Right atrium auricular region (tissue), 2 donors: Measurements from ENCODE around the gene PTPN22. TPM values are rescaled to one million over a fixed set of nuclear protein-coding genes. Genes with fewer than 3 reads are reported as not detected.

ENCODE experiments used
- DNase-seq: peaks from one replicate; pipeline ENCODE4 v3.0.0-alpha.2; 2019; ENCODE audit warnings: low spot score
- H3K27ac ChIP-seq, 2 donors: fragments of 200-600 bp; sonication (generic); 1 replicate in 1 of 2; 2 replicates in 1 of 2; pipeline ENCODE4 v1.5.1; 2016 to 2019
- H3K27me3 ChIP-seq, 2 donors: fragments of 200-600 bp; sonication (generic); one replicate each; pipeline versions ENCODE4 v1.5.1 to v1.6.0; 2017 to 2019
- H3K36me3 ChIP-seq: fragments of 200-600 bp; sonication (generic); one replicate; pipeline ENCODE4 v1.5.1; 2016
- H3K4me1 ChIP-seq, 2 donors: fragments of 200-600 bp; sonication (generic); one replicate each; pipeline versions ENCODE4 v1.5.1 to v1.6.0; 2017 to 2019
- H3K4me3 ChIP-seq, 2 donors: fragments of 200-600 bp; sonication (generic); 1 replicate in 1 of 2; 2 replicates in 1 of 2; pipeline ENCODE4 v1.5.1; 2017 to 2019; ENCODE audit warnings: mild to moderate bottlenecking in 1 of 2, moderate library complexity in 1 of 2
- H3K9me3 ChIP-seq, 2 donors: fragments of 200-600 bp; sonication (generic); one replicate each; pipeline ENCODE4 v1.5.1; 2019
- CTCF ChIP-seq, 2 donors: fragments of 200-600 bp; sonication (generic); IDR thresholded peaks; one replicate each; pipeline ENCODE4 v1.5.1; 2019; ENCODE audit warnings: antibody characterized with exemption in 2 of 2
- total RNA-seq, 2 donors: library from RNA; depleted of rRNA; stranded (reverse); fragments of >200 nt; gene quantifications; one replicate each; pipeline ENCODE4 v1.1.0, GENCODE V29; 2016

Gene PTPN22
- total RNA-seq, 2 donors from 2014 or later: 0.33 to 2.0 TPM

- no peak overlapping the region for H3K27ac ChIP-seq
- no peak for TF ChIP-seq CTCF (IDR thresholded peaks at IDR 0.05)
These were observed 62.9 kb downstream of the PTPN22 start for GRCh38 chr1:113808450-113809195.

GRCh38 chr1:113805639-113806038 lies 65.9 kb downstream of the PTPN22 start:
- Histone ChIP-seq H3K27ac (peak overlapping the region in 1 of 2 donors; percentile 36), H3K9me3 (no peaks in the 10 kb centered on the region), H3K4me3 (no peak overlapping the region), H3K4me1 (peaks cover 0 to 32% of the 10 kb centered on the region in 2 donors), H3K27me3 (no peaks in the 10 kb centered on the region), H3K36me3 (no peaks in the 10 kb centered on the region)
- DNase-seq: no peak
- no peak for TF ChIP-seq CTCF (IDR thresholded peaks at IDR 0.05)

More at GRCh38 chr1:113808450-113809195, 62.9 kb downstream of the PTPN22 start:
- Histone ChIP-seq H3K4me1 (peaks cover 0 to 36% of the 10 kb centered on the region in 2 donors), H3K36me3 (no peaks in the 10 kb centered on the region), H3K4me3 (no peak overlapping the region), H3K9me3 (no peaks in the 10 kb centered on the region), H3K27me3 (no peaks in the 10 kb centered on the region)
- DNase-seq: no peak

DNA sequence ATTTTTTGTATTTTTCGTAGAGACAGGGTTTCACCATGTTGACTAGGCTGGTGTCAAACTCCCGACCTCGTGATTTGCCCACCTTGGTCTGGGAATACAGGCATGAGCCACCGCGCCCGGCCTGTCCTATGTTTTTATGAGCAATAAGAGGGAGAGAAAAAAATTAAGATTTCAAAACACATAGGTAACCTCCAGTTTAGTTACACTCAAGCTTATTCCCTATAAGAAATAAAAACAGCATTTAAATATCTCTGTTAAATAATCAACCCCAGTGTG lies 66.3 kb downstream of the PTPN22 start:
- Histone ChIP-seq H3K27me3 (no peaks in the 10 kb centered on the region), H3K27ac (peak overlapping the region in 1 of 2 donors; percentile 36), H3K4me1 (peaks cover 0 to 31% of the 10 kb centered on the region in 2 donors), H3K9me3 (no peaks in the 10 kb centered on the region), H3K36me3 (no peaks in the 10 kb centered on the region), H3K4me3 (no peak overlapping the region)
- DNase-seq: no peak
- no peak for TF ChIP-seq CTCF (IDR thresholded peaks at IDR 0.05)

DNA sequence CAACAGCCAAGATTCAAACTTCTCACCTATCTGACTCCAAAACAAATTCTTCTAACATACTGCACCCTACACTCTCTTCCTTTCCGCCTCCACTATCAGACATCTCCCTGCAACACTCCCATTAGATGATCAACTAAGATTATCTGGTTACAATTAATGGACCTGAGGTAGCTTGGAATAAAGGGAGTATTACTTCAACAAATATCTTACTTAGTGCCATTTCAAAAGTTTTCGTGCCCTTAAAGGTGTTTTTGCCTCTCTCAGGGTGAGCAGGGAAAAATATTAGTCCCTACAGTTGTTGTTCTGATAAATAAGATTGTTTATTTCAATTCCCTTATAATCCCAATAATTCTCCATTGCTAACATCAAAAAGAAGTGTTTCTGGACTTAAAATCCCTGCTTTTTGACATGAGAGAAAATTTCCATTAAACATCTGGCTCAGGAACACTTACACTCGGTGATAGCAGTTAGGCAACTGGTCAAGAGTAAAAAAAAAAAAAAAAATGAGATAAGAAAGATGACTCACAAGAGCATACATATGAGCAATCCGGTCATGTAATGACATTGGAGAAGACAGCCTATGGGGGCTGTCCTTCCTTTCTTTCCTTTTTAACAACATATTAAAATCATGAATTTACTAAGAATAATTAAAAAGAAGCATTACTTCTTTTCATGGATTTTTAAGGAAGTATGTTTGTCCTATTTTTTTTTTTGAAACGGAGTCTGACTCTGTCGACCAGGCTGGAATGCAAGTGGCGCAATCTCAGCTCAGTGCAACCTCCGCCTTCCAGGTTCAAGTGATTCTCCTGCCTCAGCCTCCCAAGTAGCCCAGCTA lies 66.9 kb downstream of the PTPN22 start:
- Histone ChIP-seq H3K27me3 (no peaks in the 10 kb centered on the region), H3K36me3 (no peaks in the 10 kb centered on the region), H3K4me3 (no peak overlapping the region), H3K9me3 (no peaks in the 10 kb centered on the region), H3K27ac (peak overlapping the region; percentile 36 to 49), H3K4me1 (peaks cover 0 to 31% of the 10 kb centered on the region in 2 donors)
- TF ChIP-seq CTCF (IDR thresholded peaks at IDR 0.05): no peak
- DNase-seq: no peak

GRCh38 chr1:113802367-113803007 lies 69.0 kb downstream of the PTPN22 start:
- Histone ChIP-seq H3K27me3 (no peaks in the 10 kb centered on the region), H3K4me1 (peaks cover 0 to 28% of the 10 kb centered on the region in 2 donors), H3K27ac (no peak overlapping the region), H3K36me3 (peaks cover 2% of the 10 kb centered on the region), H3K4me3 (no peak overlapping the region), H3K9me3 (no peaks in the 10 kb centered on the region)
- DNase-seq: no peak
- no peak for TF ChIP-seq CTCF (IDR thresholded peaks at IDR 0.05)
